Measurements from ENCODE around the gene PSME3IP1. TPM values are rescaled to one million over a fixed set of nuclear protein-coding genes. Genes with fewer than 3 reads are reported as not detected.
A peak's percentile ranks its signal among the peaks of the same experiment; 100 is the strongest.

PSME3IP1 gene, protein sequence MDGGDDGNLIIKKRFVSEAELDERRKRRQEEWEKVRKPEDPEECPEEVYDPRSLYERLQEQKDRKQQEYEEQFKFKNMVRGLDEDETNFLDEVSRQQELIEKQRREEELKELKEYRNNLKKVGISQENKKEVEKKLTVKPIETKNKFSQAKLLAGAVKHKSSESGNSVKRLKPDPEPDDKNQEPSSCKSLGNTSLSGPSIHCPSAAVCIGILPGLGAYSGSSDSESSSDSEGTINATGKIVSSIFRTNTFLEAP
- total RNA-seq, result 100 to 1,000 TPM; 137 to 158 TPM
- 10 to 100 TPM; 66.0 to 81.4 (median 67.1) TPM for polyA plus RNA-seq
- 78.1 to 110 (median 101) reads per million in 6 experiments for total RNA-seq

DNA sequence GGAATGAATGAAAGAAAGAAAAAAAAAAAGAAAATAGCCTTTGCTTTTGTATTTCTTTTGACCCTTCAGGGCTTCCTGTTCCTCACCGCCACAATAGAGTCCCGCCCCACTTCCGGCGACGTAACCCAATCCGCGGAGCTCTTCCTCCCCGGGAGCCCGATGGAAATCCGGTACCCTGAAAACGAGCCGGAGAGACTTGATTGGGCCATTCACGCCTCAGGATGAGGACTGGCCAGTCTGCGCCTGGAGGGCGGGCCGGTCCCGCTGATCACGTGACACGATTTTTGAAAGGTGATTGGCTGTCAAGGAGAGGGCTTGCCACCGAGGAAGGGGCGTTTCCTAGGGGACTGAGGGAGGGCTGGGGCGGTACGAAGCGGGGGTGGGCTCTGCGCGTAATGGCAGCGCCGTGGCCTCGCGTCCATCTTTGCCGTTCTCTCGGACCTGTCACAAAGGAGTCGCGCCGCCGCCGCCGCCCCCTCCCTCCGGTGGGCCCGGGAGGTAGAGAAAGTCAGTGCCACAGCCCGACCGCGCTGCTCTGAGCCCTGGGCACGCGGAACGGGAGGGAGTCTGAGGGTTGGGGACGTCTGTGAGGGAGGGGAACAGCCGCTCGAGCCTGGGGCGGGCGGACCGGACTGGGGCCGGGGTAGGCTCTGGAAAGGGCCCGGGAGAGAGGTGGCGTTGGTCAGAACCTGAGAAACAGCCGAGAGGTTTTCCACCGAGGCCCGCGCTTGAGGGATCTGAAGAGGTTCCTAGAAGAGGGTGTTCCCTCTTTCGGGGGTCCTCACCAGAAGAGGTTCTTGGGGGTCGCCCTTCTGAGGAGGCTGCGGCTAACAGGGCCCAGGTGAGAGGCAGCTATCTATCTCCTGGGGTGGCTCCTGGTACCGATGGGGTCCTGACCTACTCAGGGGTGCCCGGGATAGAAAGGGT is at the start of gene PSME3IP1, which contains the start of gene RSPRY1:
Gene PSME3IP1, minus strand, starts transcription at position 95 of the 927 bp plus-strand sequence. CDS start 12,185 bp downstream, outside the sequence.
Gene RSPRY1, plus strand, starts transcription at position 385 of the 927 bp plus-strand sequence. CDS start 18,330 bp downstream, outside the sequence.
- H3K9me3 Mint-ChIP-seq, result peaks cover 0 to 2% (median 0%) of the 10 kb centered on the region in 9 donors
- peak within 1 kb of the TSS; percentile 95 to 100 (median 98) for H3K4me3 Mint-ChIP-seq
- DNase-seq (peak; percentile 88 to 100 (median 99)), ATAC-seq (peak; percentile 88 to 90)
- POLR2A ChIA-PET, result interaction anchor here (0.5 to 2.0 kb wide), 25 partner anchors 11 to 573 kb away, joined by 3 to 13 read pairs (median 3); partner anchors contain the start of genes ARL2BP, CIAPIN1, COQ9 and HERPUD1
- H3K27me3 Mint-ChIP-seq, result no peaks in the 10 kb centered on the region
- peaks cover 0 to 12% (median 0%) of the 10 kb centered on the region in 3 donors for H3K36me3 Mint-ChIP-seq
- peak within 1 kb of the TSS; percentile 92 to 99 (median 98) for H3K27ac Mint-ChIP-seq
- peaks cover 32 to 69% (median 65%) of the 10 kb centered on the region in 4 donors for H3K4me1 Mint-ChIP-seq

DNA sequence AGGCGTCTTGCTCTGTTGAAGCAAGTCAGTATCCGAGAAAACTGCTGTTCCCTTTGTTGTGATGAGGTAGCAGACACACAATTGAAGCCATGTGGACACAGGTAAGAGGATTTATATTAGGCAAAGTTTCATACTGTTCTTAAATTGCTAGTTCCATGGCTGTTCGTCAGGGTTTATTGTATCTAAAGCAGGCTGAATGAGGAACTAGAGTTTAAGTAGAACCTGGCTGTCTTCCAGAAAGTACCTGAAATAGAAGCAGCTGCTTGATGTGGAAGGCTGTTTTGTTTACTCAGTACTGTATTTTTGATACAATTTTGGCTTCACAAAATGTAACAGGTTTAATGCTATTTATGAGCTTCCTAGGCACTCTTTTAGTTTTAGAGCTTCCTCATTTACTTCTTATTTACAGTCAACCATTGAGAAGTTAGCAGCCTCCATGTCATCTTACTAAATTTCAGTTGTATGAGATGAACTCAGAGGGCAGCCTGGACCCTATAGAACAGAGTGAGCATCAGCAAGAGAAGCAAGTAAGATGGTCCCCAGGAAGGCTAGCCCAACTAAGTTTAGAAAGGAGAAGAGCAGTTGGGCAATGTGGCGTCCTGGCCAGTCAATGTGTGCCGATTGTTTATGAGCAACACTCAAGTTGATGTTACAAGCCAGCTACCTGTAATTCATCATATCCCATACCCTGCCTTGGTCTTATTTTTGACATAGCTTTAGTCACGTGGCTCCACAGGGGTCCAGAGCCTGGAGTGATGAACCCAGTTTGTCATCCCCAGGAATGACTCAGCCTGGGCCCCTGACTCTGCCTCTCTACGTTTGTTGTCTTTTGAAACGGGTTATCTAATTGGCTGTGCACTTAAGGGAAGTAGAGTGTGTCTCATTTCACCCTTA is 49.5 kb upstream of the PSME3IP1 start:
- Mint-ChIP-seq H3K27ac (peak overlapping the region in 5 of 10 donors; percentile 3 to 72 (median 57)), H3K9me3 (no peaks in the 10 kb centered on the region), H3K4me3 (peak overlapping the region in 1 of 10 donors; percentile 13), H3K36me3 (peaks cover 10 to 81% (median 38%) of the 10 kb centered on the region in 3 donors), H3K4me1 (peaks cover 0 to 15% (median 2%) of the 10 kb centered on the region in 4 donors), H3K27me3 (no peaks in the 10 kb centered on the region)
- ATAC-seq (no peak), DNase-seq (no peak)
- POLR2A ChIA-PET, result interaction anchor here (0.8 to 1.2 kb wide), 2 partner anchors 10 to 48 kb away, joined by 3 to 4 read pairs; partner anchors contain the start of gene ARL2BP

DNA sequence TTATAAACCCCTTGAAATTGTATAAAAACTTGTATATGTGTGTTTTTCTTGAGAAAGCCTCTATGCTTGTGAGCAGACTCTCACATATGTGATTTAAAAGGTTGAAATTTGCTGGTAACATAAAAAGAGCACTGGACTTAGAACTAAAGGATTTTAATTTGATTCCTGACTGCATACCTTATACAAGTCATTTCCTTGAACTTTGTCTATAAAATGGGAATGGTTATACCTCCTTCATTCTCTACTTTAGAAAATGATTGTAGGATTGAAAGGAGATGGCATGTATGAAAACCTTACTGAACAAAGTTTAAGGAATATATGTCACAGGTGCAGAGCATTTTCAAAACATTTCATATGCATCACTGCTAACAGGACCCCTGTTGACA is 48.9 kb upstream of the PSME3IP1 start:
- Mint-ChIP-seq H3K9me3 (no peaks in the 10 kb centered on the region), H3K27ac (peak overlapping the region in 1 of 10 donors; percentile 13), H3K4me1 (peaks cover 0 to 15% (median 2%) of the 10 kb centered on the region in 4 donors), H3K36me3 (peaks cover 10 to 85% (median 42%) of the 10 kb centered on the region in 3 donors), H3K27me3 (no peaks in the 10 kb centered on the region), H3K4me3 (no peak overlapping the region)
- no peak for ATAC-seq
- no peak for DNase-seq
- POLR2A ChIA-PET, result no interaction called here

DNA sequence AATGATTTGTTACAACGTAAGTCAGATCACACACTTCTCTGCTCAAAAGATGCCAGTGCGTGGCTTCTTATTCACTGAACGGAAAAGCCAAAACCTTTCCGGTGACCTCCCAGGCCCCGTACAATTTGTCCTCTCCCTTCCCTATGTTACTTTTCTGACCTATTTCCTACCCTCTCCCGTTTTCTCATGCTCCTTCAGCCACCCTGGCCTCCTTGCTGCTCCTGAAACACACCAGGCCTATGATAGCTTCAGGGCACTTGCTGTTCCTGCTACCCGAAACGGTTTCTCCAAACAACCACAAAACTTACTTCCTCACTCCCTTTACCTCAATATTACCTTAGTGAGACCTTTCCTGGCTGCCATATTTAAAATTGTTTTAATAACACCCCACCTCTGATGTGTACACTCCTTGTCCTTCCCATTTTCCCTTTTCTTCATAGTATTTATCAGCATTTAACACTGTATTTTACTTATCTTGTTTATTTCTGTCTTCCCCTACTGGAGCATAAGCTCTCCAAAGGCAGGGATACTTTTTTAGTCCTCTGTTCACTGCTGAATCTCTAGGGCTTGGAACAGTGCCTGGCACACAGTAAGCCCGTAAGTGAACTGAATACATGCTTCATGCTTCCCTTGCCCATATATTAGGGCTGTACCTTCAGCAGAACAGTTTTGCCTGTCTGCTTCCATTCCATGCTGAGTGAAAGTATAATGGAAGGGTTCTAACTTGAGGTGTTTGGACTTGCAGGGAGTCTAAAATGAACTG is 48.3 kb upstream of the PSME3IP1 start:
- ATAC-seq, result no peak
- no peaks in the 10 kb centered on the region for H3K27me3 Mint-ChIP-seq
- DNase-seq, result no peak
- peak overlapping the region in 4 of 10 donors; percentile 11 to 40 (median 28) for H3K27ac Mint-ChIP-seq
- no peaks in the 10 kb centered on the region for H3K9me3 Mint-ChIP-seq
- no peak overlapping the region for H3K4me3 Mint-ChIP-seq
- peaks cover 10 to 85% (median 41%) of the 10 kb centered on the region in 3 donors for H3K36me3 Mint-ChIP-seq
- POLR2A ChIA-PET, result no interaction called here
- H3K4me1 Mint-ChIP-seq, result peaks cover 0 to 15% (median 2%) of the 10 kb centered on the region in 4 donors

DNA sequence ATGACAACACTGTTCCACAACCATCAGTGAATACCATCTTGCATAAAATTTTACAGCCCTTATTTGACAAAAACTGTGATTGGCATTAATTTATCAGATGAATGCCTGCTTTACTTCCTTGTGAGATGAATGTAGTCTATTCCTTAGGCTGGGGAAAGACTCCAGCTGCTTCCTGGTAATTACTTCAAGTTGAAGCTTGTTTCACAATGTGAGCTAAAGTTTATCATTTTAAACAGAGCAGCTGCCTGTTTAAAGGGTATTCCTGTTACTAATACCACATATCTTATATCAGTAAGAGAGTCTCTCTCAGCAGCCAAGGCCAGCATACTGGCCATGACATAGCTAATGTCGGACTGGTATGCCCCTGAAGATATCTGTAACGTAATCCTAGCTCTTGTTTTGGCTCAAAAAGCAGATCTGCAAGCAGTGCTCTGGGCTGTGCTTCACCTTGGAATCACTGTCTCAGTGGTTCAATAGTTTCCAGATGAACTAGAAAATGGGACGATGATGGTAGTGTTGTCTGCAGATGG is 46.0 kb upstream of the PSME3IP1 start:
- H3K9me3 Mint-ChIP-seq, result no peaks in the 10 kb centered on the region
- DNase-seq (no peak), ATAC-seq (no peak)
- H3K4me1 Mint-ChIP-seq, result peaks cover 0 to 15% (median 2%) of the 10 kb centered on the region in 4 donors
- peaks cover 10 to 89% (median 46%) of the 10 kb centered on the region in 3 donors for H3K36me3 Mint-ChIP-seq
- H3K4me3 Mint-ChIP-seq, result no peak overlapping the region
- POLR2A ChIA-PET, result no interaction called here
- H3K27ac Mint-ChIP-seq, result no peak overlapping the region
- no peaks in the 10 kb centered on the region for H3K27me3 Mint-ChIP-seq

DNA sequence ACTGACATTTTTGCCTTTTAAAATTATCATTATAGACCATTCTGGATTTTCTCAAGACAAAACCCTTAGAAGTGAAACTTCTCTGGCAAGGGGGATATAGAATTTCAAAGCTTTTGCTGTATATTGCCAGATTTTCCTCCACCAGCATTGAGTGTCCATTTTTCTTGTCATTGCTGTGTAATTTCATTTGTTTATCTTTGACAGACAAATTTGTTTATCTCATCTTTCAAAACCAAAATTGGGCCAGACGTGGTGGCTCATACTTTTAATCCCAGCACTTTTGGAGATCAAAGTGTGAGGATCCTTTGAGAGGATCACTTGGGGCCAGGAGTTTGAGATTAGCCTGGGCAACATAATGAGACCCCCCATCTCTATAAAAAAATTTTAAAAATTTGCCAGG is 43.2 kb upstream of the PSME3IP1 start:
- H3K9me3 Mint-ChIP-seq, result no peaks in the 10 kb centered on the region

DNA sequence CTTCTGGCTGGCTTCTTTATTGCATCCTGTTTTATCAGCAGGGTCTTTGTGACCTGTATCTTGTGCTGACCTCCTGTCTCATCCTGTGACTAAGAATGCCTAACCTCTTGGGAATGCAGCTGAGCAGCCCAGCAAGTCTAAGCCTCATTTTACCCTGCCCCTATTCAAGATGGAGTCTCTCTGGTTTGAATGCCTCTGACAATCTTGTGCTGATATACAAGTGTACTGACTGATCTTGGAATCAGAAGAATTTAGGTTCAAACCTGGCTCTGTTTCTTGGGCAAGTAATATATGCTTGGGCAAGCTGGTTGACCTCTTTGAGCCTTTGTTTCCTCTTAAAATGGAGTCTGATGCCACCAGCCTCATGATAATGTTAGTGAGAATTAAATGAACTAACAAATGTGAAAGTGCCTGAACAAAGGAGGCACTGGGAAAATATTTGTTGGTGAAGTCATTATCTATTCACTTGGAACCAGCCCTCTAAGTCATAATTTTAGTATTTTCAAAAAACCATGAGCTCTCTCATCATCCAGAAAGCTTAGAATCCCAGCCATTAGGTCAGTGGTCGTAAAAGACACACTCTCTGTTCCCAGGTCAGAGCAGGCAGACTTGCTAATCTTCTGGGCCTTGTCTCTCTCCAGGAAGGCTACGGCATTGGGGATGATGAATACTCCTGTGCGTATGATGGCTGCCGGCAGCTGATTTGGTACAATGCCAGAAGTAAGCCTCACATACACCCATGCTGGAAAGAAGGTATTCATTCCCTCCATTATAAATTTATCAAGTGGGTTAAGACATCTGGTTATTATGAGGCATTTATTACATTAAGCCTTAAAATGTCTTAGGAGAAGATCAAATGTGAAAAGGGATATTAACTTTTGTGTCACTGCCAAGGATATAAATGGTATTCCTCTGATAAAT is 41.1 kb upstream of the PSME3IP1 start:
- Mint-ChIP-seq H3K36me3 (peaks cover 0 to 93% (median 43%) of the 10 kb centered on the region in 3 donors), H3K27me3 (no peaks in the 10 kb centered on the region), H3K4me3 (no peak overlapping the region), H3K9me3 (no peaks in the 10 kb centered on the region), H3K27ac (peak overlapping the region in 2 of 10 donors; percentile 15 to 25), H3K4me1 (no peaks in the 10 kb centered on the region)
- ATAC-seq, result no peak
- POLR2A ChIA-PET, result no interaction called here
- no peak for DNase-seq

More for the DNA sequence above, 43.2 kb upstream of the PSME3IP1 start:
- Mint-ChIP-seq H3K36me3 (peaks cover 6 to 94% (median 38%) of the 10 kb centered on the region in 3 donors), H3K27me3 (no peaks in the 10 kb centered on the region), H3K4me3 (no peak overlapping the region), H3K27ac (peak overlapping the region in 1 of 10 donors; percentile 53), H3K4me1 (peaks cover 0 to under 1% (median 0%) of the 10 kb centered on the region in 4 donors)
- ATAC-seq, result no peak
- POLR2A ChIA-PET, result no interaction called here
- no peak for DNase-seq

DNA sequence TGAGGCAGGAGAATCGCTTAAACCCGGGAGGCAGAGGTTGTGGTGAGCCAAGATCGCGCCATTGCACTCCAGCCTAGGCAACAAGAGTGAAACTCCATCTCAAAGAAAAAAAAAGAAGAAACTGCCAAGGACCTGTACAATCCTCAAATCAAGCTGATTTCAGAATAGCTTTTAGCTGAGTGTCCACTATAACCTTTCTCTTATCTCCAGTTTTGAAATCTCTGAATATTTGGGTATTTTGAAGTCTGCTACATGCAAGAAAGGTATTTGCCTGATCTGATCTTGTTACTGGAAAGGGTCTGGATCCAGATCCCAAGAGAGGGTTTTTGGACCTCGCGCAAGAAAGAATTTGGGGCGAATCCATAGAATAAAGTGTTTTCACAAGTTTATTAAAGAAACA is 40.1 kb upstream of the PSME3IP1 start:
- Mint-ChIP-seq H3K27me3 (no peaks in the 10 kb centered on the region), H3K9me3 (no peaks in the 10 kb centered on the region), H3K4me3 (no peak overlapping the region), H3K27ac (no peak overlapping the region), H3K4me1 (no peaks in the 10 kb centered on the region), H3K36me3 (peaks cover 0 to 90% (median 41%) of the 10 kb centered on the region in 3 donors)
- ATAC-seq (no peak), DNase-seq (no peak)
- POLR2A ChIA-PET, result no interaction called here

DNA sequence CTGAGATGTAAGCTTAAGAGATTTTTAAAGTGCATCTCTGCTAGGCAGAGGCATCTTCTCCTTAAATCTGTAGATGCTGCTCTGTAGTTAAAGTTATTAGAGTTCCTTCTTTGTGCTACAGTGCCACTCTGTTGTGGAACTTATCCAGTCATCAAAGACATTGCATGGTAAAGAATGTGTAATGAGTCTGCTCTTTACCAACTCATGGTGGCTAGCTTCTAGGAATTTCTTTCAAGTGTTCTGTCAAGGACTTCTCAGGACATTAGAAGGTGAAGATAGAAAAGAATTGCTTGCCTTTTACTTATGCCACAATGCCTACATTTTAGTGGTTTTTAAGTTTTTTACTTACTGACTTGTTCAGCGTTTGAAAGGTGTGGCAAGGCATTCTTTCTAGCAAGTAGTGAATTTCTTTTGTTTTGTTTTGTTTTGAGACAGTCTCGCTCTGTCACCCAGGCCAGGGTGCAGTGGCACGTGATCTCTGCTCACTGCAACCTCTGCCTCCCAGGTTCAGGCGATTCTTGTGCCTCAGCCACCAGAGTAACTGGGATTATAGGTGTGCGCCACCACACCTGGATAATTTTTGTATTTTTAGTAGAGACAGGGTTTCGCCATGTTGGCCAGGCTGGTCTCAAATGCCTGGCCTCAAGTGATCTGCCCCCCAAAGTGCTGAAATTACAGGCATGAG is 39.0 kb upstream of the PSME3IP1 start:
- no peak for ATAC-seq
- Mint-ChIP-seq H3K27ac (no peak overlapping the region), H3K36me3 (peaks cover 0 to 90% (median 41%) of the 10 kb centered on the region in 3 donors), H3K27me3 (no peaks in the 10 kb centered on the region), H3K9me3 (peaks cover 0 to 4% (median 0%) of the 10 kb centered on the region in 9 donors), H3K4me1 (peaks cover 0 to 5% (median 1%) of the 10 kb centered on the region in 4 donors), H3K4me3 (no peak overlapping the region)
- POLR2A ChIA-PET, result interaction anchor here (0.5 kb wide), 1 partner anchor 384 kb away, joined by 4 read pairs; no protein-coding TSS in a partner anchor
- DNase-seq, result no peak

DNA sequence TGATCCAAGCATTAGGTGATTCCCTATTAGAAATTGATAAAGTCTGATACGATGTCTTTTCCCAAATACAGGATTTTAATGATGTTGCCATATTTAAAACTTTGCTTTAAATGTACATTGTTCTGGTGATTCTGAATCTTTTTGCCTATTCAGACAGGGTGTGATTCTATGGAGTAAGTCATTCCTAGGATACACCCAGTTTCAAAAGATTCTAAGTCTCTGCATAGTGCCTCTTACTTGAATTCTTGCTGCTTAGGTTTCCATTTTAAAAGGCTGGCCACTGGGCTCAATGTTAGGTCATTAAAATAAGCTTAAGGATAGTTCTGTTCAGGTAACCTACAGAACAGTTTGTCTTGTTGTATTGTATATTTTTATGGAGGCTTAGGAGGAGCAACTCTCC is 37.2 kb upstream of the PSME3IP1 start:
- Mint-ChIP-seq H3K36me3 (peaks cover 13 to 93% (median 50%) of the 10 kb centered on the region in 3 donors), H3K27me3 (no peaks in the 10 kb centered on the region), H3K4me3 (no peak overlapping the region), H3K27ac (peak overlapping the region in 3 of 10 donors; percentile 14 to 55 (median 43)), H3K4me1 (peaks cover 0 to 5% (median 2%) of the 10 kb centered on the region in 4 donors), H3K9me3 (peaks cover 0 to 18% (median 7%) of the 10 kb centered on the region in 9 donors)
- no peak for ATAC-seq
- POLR2A ChIA-PET, result no interaction called here
- no peak for DNase-seq
